CD4-positive, alpha-beta T cell treated with Interleukin-21 for 1 hour (primary cell): Measurements from ENCODE around the gene TTC27.
"Not testable (repeated sequence)": the region's sequence is repeated elsewhere in the genome, so short reads cannot be mapped to it uniquely, and the experiment has no call there.

ENCODE experiments used
- DNase-seq: peaks from one replicate; pipeline ENCODE4 v3.0.0-alpha.2; 2020

TTC27 gene

GRCh38 chr2:32627814-32628579, at the start of gene TTC27:
Gene TTC27, plus strand, starts transcription at chr2:32628050. Its CDS starts 243 bp downstream, at chr2:32628293.
- peak; percentile 95 for DNase-seq

- peak; percentile 31 for DNase-seq
These were observed 36.0 kb upstream of the TTC27 start for GRCh38 chr2:32591669-32592463.

GRCh38 chr2:32594573-32594972, 33.3 kb upstream of the TTC27 start:
- DNase-seq: no peak

GRCh38 chr2:32611366-32611765, 16.5 kb upstream of the TTC27 start:
- no peak for DNase-seq

- DNase-seq: no peak
These were observed 16.1 kb upstream of the TTC27 start for GRCh38 chr2:32611771-32612170.

- DNase-seq: no peak
These were observed 13.8 kb upstream of the TTC27 start for GRCh38 chr2:32614084-32614483.

- DNase-seq: no peak
These were observed 10.2 kb upstream of the TTC27 start for GRCh38 chr2:32617599-32618189.

GRCh38 chr2:32622570-32623310, 5.1 kb upstream of the TTC27 start:
- DNase-seq: no peak

GRCh38 chr2:32623311-32623706, 4.5 kb upstream of the TTC27 start:
- no peak for DNase-seq

- no peak for DNase-seq
These were observed 3.0 kb upstream of the TTC27 start for GRCh38 chr2:32624812-32625211.

GRCh38 chr2:32626639-32627221, 1.1 kb upstream of the TTC27 start:
- no peak for DNase-seq

GRCh38 chr2:32627441-32627813, 423 bp upstream of the TTC27 start:
- no peak for DNase-seq

- DNase-seq: no peak
These were observed 4.2 kb downstream of the TTC27 start for GRCh38 chr2:32632089-32632488.

GRCh38 chr2:32633040-32633439, 5.2 kb downstream of the TTC27 start:
- no peak for DNase-seq

GRCh38 chr2:32638548-32638947, 10.7 kb downstream of the TTC27 start:
- DNase-seq: not testable (repeated sequence)

GRCh38 chr2:32641180-32641579, 13.3 kb downstream of the TTC27 start:
- DNase-seq: no peak

GRCh38 chr2:32647180-32647651, 19.4 kb downstream of the TTC27 start:
- DNase-seq: no peak

- DNase-seq: no peak
These were observed 24.8 kb downstream of the TTC27 start for GRCh38 chr2:32652555-32653209.

GRCh38 chr2:32656069-32656468, 28.2 kb downstream of the TTC27 start:
- DNase-seq: no peak

GRCh38 chr2:32663864-32664263, 36.0 kb downstream of the TTC27 start:
- DNase-seq: no peak

- DNase-seq: no peak
These were observed 38.9 kb downstream of the TTC27 start for GRCh38 chr2:32666704-32667103.

- no peak for DNase-seq
These were observed 40.4 kb downstream of the TTC27 start for GRCh38 chr2:32668254-32668653.
